SK-N-SH (cell line): ENCODE measurements around the gene SLC16A12. TPM values are rescaled to one million over a fixed set of nuclear protein-coding genes. Genes with fewer than 3 reads are reported as not detected.

Experiments used
- CTCF ChIA-PET: fragments of 300-600, 350-600 bp; formaldehyde crosslinking; extraction: SDS; loops from one replicate; lab custom pipeline; 2021; lab: Yijun Ruan, JAX
- POLR2A ChIA-PET: fragments of 350-600 bp; sonication (Branson Sonifier 250); formaldehyde crosslinking; extraction: SDS; loops from one replicate; lab custom pipeline; 2020; ENCODE audit warnings: antibody characterized with exemption, inconsistent platforms; lab: Yijun Ruan, JAX
- DNase-seq: peaks from one replicate; pipeline ENCODE4 v3.0.0; 2012
- H2AFZ ChIP-seq: fragments of 200-600 bp; sonication (generic); 2 replicates; pipeline ENCODE4 v1.8.1; 2016; ENCODE audit warnings: antibody characterized with exemption, mild to moderate bottlenecking, low read depth
- H3F3A ChIP-seq: fragments of 200-600 bp; sonication (generic); replicated peaks from 2 replicates; pipeline ENCODE3; 2016; ENCODE audit warnings: antibody characterized with exemption, mild to moderate bottlenecking; ENCODE audit not compliant: insufficient read depth
- H3K27ac ChIP-seq, 2 experiments: fragments of 200-500 bp in 1 of 2; fragments of 200-600 bp in 1 of 2; sonication (Bioruptor generic) in 1 of 2; sonication (generic), shearing (Covaris generic) in 1 of 2; 2 replicates each; pipeline versions ENCODE4 v1.5.1 to v1.6.1; 2014 to 2016; ENCODE audit warnings: low read depth in 2 of 2, inconsistent platforms in 1 of 2, low read length in 1 of 2, mild to moderate bottlenecking in 1 of 2, mixed read lengths in 1 of 2
- H3K27me3 ChIP-seq: fragments of 200-600 bp; sonication (generic), shearing (Covaris generic); 2 replicates; pipeline ENCODE4 v1.6.1; 2016; ENCODE audit warnings: mixed run types; ENCODE audit not compliant: insufficient read depth
- H3K36me3 ChIP-seq, 2 experiments: fragments of 200-500 bp in 1 of 2; fragments of 200-600 bp in 1 of 2; sonication (Bioruptor generic) in 1 of 2; sonication (generic) in 1 of 2; replicated peaks in 1 of 2; 2 replicates each; pipeline versions ENCODE3 to v1.5.1; 2014 to 2016; ENCODE audit warnings: low read length in 1 of 2, mild to moderate bottlenecking in 1 of 2; ENCODE audit not compliant: insufficient read depth in 2 of 2, control insufficient read depth in 1 of 2
- H3K4me1 ChIP-seq, 2 experiments: fragments of 200-500 bp in 1 of 2; fragments of 200-600 bp in 1 of 2; sonication (Bioruptor generic) in 1 of 2; sonication (generic), shearing (Covaris generic) in 1 of 2; 2 replicates each; pipeline versions ENCODE4 v1.5.1 to v1.6.1; 2014 to 2016; ENCODE audit warnings: low read depth in 1 of 2, low read length in 1 of 2, mixed run types in 1 of 2; ENCODE audit not compliant: insufficient read depth in 2 of 2, control insufficient read depth in 1 of 2
- H3K4me2 ChIP-seq: fragments of 200-600 bp; sonication (generic), shearing (Covaris generic); 2 replicates; pipeline ENCODE4 v1.6.1; 2017; ENCODE audit warnings: mixed run types
- H3K4me3 ChIP-seq, 2 experiments: fragments of 200-500 bp in 1 of 2; fragments of 200-600 bp in 1 of 2; sonication (Bioruptor generic) in 1 of 2; sonication (generic), shearing (Covaris generic) in 1 of 2; 2 replicates each; pipeline versions ENCODE4 v1.5.1 to v1.8.1; 2014 to 2016; ENCODE audit warnings: low read depth in 2 of 2, inconsistent platforms in 1 of 2, low read length in 1 of 2, mild to moderate bottlenecking in 1 of 2, mixed read lengths in 1 of 2, moderate library complexity in 1 of 2
- H3K79me2 ChIP-seq: fragments of 200-600 bp; sonication (generic); 2 replicates; pipeline ENCODE4 v1.8.1; 2017; ENCODE audit warnings: mild to moderate bottlenecking; ENCODE audit not compliant: insufficient read depth
- H3K9ac ChIP-seq: fragments of 200-600 bp; sonication (generic); 2 replicates; pipeline ENCODE4 v1.6.1; 2017; ENCODE audit warnings: mixed run types
- H3K9me2 ChIP-seq: fragments of 200-600 bp; sonication (generic); 2 replicates; pipeline ENCODE4 v1.6.1; 2017; ENCODE audit warnings: mixed run types
- H3K9me3 ChIP-seq: fragments of 200-600 bp; sonication (generic); 2 replicates; pipeline ENCODE4 v1.6.1; 2017; ENCODE audit warnings: mixed run types, mild to moderate bottlenecking, moderate library complexity
- H4K20me1 ChIP-seq: fragments of 200-600 bp; sonication (generic); 2 replicates; pipeline ENCODE4 v1.6.1; 2017; ENCODE audit warnings: mild to moderate bottlenecking, mixed run types; ENCODE audit not compliant: insufficient read depth
- CHD2 ChIP-seq: fragments of 150-350 bp; IDR thresholded peaks from 2 replicates; pipeline ENCODE4 v1.6.1; 2018; ENCODE audit warnings: low read length; ENCODE audit not compliant: partially characterized antibody
- ELF1 ChIP-seq: IDR thresholded peaks from 2 replicates; pipeline ENCODE4 v1.4.0; 2012
- FOSL2 ChIP-seq: IDR thresholded peaks from 2 replicates; pipeline ENCODE4 v1.4.0; 2012; ENCODE audit warnings: low read depth, mild to moderate bottlenecking, moderate library complexity, borderline replicate concordance
- FOXJ3 ChIP-seq: sonication (generic); formaldehyde crosslinking; IDR thresholded peaks from 2 replicates; pipeline ENCODE4 v1.5.1; 2020; ENCODE audit warnings: mild to moderate bottlenecking, missing genetic modification reagents
- FOXM1 ChIP-seq: IDR thresholded peaks from 2 replicates; pipeline ENCODE4 v1.4.0; 2012; ENCODE audit warnings: low read depth, mild to moderate bottlenecking
- JUND ChIP-seq: IDR thresholded peaks from 2 replicates; pipeline ENCODE4 v1.4.0; 2012
- MEF2A ChIP-seq: IDR thresholded peaks from 2 replicates; pipeline ENCODE4 v1.4.0; 2012; ENCODE audit warnings: low read depth, borderline replicate concordance
- NFIC ChIP-seq: IDR thresholded peaks from 2 replicates; pipeline ENCODE4 v1.4.0; 2012; ENCODE audit warnings: borderline replicate concordance
- POLR2AphosphoS5 ChIP-seq: IDR thresholded peaks from 2 replicates; pipeline ENCODE4 v1.6.1; 2012; ENCODE audit warnings: low read depth, low read length
- RCOR1 ChIP-seq: fragments of 150-350 bp; IDR thresholded peaks from 2 replicates; pipeline ENCODE4 v1.6.1; 2017; ENCODE audit warnings: antibody characterized with exemption, low read length
- RXRA ChIP-seq: IDR thresholded peaks from 2 replicates; pipeline ENCODE4 v1.4.0; 2012; ENCODE audit warnings: low read depth, mild to moderate bottlenecking, borderline replicate concordance
- SIN3A ChIP-seq: IDR thresholded peaks from 2 replicates; pipeline ENCODE4 v1.6.1; 2012; ENCODE audit warnings: low read depth, mild to moderate bottlenecking, low read length, moderate library complexity, borderline replicate concordance
- SMC3 ChIP-seq: IDR thresholded peaks from 2 replicates; pipeline ENCODE4 v1.6.1; 2012; ENCODE audit warnings: low read depth, low read length, improper control_type of control experiment
- TAF1 ChIP-seq: IDR thresholded peaks from 2 replicates; pipeline ENCODE4 v1.6.1; 2012; ENCODE audit warnings: low read depth, mild to moderate bottlenecking, low read length, moderate library complexity, borderline replicate concordance
- WGBS: methylation state at CpG from one replicate; pipeline ENCODE4 v1.1.6; 2017; ENCODE audit warnings: low lambda C conversion rate; 5-methylcytosine and 5-hydroxymethylcytosine counted together
- polyA plus RNA-seq, 3 experiments: library from polyadenylated mRNA; depleted of rRNA; stranded (reverse); fragments of >200 nt; gene quantifications; 2 replicates each; pipeline ENCODE4 v1.2.3, GENCODE V29; 2012
- TF ChIP-seq, protein P1 (sequence below): fragments of 150-350 bp; IDR thresholded peaks from 2 replicates; pipeline ENCODE4 v1.6.1; 2017; ENCODE audit warnings: antibody characterized with exemption, low read length, low read depth, borderline replicate concordance
- TF ChIP-seq, protein P2 (sequence below): IDR thresholded peaks from 2 replicates; pipeline ENCODE4 v1.4.0; 2012; ENCODE audit warnings: low read depth, borderline replicate concordance
- TF ChIP-seq, protein P3 (sequence below): fragments of 200-600 bp; sonication (generic); IDR thresholded peaks from 2 replicates; pipeline ENCODE4 v1.6.1; 2017; ENCODE audit warnings: antibody characterized with exemption, mild to moderate bottlenecking, moderate library complexity

SLC16A12 gene
- polyA plus RNA-seq, 1 of the 3 experiments (the other 2 are of a cell fraction): 0.13 TPM

DNA sequence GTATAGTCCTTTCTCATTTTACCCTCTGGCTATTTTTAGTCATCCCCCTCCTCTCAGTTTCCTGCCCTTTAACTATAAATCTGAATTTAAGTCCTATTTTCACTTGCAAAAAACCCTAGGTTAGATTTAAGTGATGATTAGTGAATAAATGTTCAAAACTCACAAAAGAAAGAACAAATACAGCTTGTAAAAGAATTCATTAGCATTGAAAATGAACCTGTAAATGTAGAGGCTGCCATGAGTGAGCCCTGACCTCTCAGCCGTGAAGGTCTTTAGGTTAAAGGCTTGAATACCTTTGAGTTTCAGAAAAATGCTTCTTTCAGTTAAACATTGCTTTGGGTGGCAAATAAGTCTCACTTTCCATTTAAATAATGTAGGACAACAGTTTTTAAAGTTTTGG, 2.0 kb upstream of the SLC16A12 start:
- Histone ChIP-seq H3K4me2 (no peak overlapping the region), H4K20me1 (no peaks in the 10 kb centered on the region), H3F3A (peaks cover 14% of the 10 kb centered on the region), H3K4me1 (peaks cover 0 to 4% of the 10 kb centered on the region in 2 experiments; a peak in 1 of 4 replicates), H3K27me3 (peaks cover 16% of the 10 kb centered on the region; the same call in 1 of the 2 replicates), H2AFZ (no peak overlapping the region), H3K9me2 (no peaks in the 10 kb centered on the region), H3K27ac (no peak overlapping the region), H3K4me3 (no peak overlapping the region), H3K9ac (no peak overlapping the region), H3K9me3 (no peaks in the 10 kb centered on the region), H3K36me3 (no peaks in the 10 kb centered on the region), H3K79me2 (no peaks in the 10 kb centered on the region)
- 82% methylated on average over 1 of the region's 1 CpG for WGBS
- no peak for DNase-seq
- CTCF ChIA-PET: interaction anchor here (1.1 kb wide), 1 partner anchor 56 kb away, joined by 3 read pairs; no protein-coding TSS in a partner anchor
- POLR2A ChIA-PET: no interaction called here
- TF ChIP-seq RCOR1 (no peak), MEF2A (no peak), FOXM1 (no peak), FOXJ3 (CRISPR knock-in tag) (no peak), SIN3A (no peak), NFIC (no peak), RXRA (no peak), TAF1 (no peak), POLR2AphosphoS5 (no peak), CHD2 (no peak), SMC3 (no peak), FOSL2 (no peak), ELF1 (no peak), JUND (no peak)
- TF ChIP-seq, protein P1, sequence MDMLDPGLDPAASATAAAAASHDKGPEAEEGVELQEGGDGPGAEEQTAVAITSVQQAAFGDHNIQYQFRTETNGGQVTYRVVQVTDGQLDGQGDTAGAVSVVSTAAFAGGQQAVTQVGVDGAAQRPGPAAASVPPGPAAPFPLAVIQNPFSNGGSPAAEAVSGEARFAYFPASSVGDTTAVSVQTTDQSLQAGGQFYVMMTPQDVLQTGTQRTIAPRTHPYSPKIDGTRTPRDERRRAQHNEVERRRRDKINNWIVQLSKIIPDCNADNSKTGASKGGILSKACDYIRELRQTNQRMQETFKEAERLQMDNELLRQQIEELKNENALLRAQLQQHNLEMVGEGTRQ: no peak
- TF ChIP-seq, protein P2, sequence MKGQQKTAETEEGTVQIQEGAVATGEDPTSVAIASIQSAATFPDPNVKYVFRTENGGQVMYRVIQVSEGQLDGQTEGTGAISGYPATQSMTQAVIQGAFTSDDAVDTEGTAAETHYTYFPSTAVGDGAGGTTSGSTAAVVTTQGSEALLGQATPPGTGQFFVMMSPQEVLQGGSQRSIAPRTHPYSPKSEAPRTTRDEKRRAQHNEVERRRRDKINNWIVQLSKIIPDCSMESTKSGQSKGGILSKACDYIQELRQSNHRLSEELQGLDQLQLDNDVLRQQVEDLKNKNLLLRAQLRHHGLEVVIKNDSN: no peak
- TF ChIP-seq, protein P3, sequence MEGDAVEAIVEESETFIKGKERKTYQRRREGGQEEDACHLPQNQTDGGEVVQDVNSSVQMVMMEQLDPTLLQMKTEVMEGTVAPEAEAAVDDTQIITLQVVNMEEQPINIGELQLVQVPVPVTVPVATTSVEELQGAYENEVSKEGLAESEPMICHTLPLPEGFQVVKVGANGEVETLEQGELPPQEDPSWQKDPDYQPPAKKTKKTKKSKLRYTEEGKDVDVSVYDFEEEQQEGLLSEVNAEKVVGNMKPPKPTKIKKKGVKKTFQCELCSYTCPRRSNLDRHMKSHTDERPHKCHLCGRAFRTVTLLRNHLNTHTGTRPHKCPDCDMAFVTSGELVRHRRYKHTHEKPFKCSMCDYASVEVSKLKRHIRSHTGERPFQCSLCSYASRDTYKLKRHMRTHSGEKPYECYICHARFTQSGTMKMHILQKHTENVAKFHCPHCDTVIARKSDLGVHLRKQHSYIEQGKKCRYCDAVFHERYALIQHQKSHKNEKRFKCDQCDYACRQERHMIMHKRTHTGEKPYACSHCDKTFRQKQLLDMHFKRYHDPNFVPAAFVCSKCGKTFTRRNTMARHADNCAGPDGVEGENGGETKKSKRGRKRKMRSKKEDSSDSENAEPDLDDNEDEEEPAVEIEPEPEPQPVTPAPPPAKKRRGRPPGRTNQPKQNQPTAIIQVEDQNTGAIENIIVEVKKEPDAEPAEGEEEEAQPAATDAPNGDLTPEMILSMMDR: no peak
